Stimulated activated CD8-positive, alpha-beta memory T cell treated with anti-CD3 and anti-CD28 coated beads, Interleukin-2, amount 100 ng/mL, for 1 hour (primary cell): ENCODE data around the gene C15orf39.
"Not testable (repeated sequence)": the region's sequence is repeated elsewhere in the genome, so short reads cannot be mapped to it uniquely, and the experiment has no call there.

ENCODE experiments used
- DNase-seq, 2 donors: peaks; one replicate each; pipeline ENCODE4 v3.0.0-alpha.2; 2020; ENCODE audit warnings: low read depth in 2 of 2

Gene C15orf39

GRCh38 chr15:75201616-75202250 is at the start of gene C15orf39:
Gene C15orf39, plus strand, starts transcription at chr15:75201882. Its CDS starts 4,167 bp downstream, at chr15:75206049.
- DNase-seq: peak; percentile 53 to 57

GRCh38 chr15:75152382-75153079 is 49.2 kb upstream of the C15orf39 start:
- DNase-seq: no peak

- no peak for DNase-seq
Measured at GRCh38 chr15:75153087-75153486, 48.6 kb upstream of the C15orf39 start.

DNA sequence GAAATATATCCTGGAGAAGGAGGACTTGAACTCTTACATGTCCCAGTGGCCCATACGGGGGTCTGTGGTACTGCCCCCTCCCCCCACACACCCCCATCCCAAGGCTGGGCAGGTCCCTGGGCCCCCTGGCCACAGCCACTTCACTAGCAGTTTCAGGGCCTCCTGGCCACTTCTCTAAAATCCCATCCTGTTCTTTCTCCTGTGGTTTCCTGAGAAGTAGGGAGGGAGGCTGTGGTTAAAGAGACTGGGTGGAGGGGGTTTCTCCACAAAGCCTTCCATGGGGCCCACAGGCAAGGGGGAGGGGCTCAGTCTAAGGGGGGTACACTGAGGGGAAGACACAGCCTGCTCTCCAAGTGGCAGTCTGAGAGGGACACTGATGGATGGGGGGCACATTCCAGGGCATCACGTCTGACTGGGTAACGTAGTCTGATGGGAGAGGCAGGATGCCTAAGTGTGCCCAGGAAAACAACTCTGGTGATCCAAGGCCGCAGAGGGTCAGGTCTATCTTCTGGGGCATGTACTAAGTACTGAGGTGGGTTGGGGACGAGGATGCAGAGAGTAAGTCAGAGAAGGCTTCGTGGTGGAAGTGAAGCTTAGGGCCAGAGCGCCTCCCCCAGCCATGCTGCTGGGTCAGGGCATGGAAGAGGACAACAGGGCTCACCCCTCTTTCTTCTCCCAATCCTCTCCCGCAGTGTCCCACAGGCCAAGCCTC is 48.0 kb upstream of the C15orf39 start:
- DNase-seq: no peak

- DNase-seq: no peak
Measured at GRCh38 chr15:75154461-75155062, 47.1 kb upstream of the C15orf39 start.

DNA sequence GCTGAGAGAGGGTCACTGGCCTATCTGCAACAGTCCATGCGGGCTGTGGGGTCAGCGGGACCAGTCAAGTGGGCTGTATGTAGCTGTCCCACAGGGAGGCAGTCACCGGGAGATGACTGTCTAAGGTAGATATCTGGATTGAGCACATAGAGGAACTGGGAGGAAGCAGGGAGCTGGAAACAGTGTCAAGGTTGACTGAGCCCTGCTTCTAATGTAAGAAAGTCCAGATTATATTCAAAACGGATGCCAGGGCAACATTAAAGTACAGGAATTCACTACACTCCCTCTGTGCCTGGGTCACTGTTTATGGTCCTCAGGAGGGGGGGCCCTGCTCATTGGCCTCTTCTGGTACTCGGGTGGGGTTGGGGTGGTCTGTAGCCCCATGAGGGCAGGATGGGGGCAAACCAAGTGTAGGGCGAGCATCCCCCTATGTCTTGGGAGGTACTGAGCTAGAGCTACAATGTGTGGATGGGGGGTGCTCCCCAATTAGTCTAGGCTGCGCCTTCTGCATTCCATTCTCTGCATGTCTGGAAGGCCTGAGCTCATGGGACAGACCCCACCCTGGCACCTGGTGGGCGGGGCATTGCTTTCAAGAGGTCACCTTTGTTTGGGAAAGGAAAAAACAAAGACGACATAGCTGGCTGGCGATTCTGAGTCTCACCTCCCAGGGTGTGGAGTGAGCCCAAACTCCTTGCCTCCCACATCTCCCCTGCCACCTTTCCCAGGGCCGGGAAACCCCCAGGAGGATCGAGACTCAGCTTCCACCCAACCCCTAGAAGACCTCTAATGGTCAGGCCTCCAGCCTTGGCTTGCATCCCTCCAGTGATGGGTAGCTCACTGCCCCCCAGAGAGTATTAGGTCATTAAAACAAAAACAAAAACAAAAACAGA is 45.1 kb upstream of the C15orf39 start:
- DNase-seq: no peak

- DNase-seq: no peak
Measured at GRCh38 chr15:75158402-75158801, 43.3 kb upstream of the C15orf39 start.

DNA sequence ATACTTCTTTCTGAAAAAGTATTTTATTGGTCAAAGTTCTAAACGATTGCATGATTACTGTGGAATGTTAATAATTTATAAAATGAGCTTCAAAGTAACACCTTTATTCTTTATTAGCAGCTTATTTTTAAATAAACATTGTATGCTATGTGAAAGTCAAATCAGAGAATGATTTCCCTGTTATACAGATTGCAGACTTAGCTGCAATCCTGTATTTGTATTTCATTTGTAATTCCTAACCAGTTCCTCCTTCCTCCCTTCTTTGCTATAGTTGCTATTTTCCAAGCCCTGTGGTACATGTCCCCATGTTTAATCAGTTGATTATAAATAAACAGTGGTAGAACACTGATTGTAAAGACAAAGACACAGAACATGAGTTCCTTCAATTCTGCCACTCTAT is 42.4 kb upstream of the C15orf39 start:
- no peak for DNase-seq

DNA sequence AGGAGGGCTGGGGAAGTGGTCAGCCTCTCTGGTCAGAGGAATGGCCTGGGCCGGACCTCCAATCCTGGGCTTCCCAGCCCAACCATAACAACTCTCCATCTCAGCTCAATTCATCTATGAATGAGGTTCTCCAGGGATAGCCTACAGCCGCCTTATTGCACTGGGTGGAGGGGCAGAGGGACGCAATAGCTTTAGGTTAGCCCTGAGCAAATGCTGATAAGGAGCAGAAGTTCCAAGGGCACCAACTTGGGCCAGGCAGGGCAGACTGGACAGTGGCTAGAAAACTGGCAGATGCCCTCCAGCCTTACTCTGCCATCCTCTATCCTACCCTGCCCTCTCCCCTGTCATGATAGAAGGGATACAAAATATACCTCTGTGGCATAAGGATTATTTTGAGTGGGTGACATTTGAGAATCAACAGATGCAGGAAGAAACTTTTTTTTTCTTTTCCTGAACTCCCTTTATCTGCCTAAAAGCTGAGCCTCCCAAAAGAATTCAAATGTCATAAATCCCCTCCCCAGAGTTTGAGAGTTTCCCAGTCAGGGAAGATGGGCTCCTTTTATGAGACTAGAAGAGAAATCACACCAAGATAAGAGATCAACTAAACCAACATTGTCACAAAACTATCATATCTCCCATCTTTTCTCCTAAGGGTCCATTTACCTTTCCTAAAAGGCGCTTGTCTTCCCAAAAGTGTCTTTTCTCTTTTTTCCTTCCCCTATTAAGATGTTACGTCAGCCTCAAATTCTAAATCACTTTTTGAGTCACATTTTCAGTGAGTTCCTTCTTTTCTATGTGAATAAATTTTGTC is 40.4 kb upstream of the C15orf39 start:
- DNase-seq: no peak

DNA sequence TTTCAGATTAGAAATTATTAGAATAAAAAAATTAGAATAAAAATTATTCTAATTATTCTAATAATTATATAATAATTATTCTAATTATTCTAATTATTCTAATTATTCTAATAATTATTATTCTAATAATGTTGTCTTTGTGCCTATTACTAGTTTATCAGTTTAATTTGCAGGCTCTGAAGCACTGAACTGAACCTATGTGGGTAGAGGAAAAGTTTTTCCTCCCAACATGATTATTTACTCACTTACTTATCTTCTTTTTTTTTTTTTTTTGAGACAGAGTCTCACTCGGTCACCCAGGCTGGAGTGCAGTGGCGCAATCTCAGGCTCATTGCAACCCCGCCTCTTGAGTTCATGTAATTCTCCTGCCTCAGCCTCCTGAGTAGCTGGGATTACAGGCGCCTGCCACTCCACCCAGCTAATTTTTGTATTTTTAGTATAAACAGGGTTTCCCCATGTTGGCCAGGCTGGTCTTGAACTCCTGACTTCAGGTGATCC is 39.7 kb upstream of the C15orf39 start:
- no peak for DNase-seq

DNA sequence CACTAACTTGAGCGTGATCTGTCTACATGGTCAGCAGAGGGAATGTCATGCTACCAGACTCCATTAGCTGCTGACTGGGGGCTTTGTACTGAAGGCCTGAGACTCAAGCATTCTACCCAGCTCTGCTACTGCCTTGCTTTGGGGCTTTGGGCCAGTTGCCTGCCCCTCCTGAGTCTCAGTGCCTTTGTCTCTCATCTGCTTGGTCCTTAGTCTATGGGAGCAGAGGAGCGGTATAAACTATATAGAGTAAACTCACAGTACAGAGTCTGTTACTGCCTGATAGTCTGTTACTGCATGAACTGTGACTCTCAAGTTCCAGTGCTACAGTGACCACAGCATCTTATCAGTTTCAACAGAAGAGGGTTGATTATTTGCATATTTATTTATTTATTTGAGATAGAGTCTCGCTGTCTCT is 38.5 kb upstream of the C15orf39 start:
- no peak for DNase-seq

GRCh38 chr15:75164625-75165350 is 36.9 kb upstream of the C15orf39 start:
- DNase-seq: no peak

DNA sequence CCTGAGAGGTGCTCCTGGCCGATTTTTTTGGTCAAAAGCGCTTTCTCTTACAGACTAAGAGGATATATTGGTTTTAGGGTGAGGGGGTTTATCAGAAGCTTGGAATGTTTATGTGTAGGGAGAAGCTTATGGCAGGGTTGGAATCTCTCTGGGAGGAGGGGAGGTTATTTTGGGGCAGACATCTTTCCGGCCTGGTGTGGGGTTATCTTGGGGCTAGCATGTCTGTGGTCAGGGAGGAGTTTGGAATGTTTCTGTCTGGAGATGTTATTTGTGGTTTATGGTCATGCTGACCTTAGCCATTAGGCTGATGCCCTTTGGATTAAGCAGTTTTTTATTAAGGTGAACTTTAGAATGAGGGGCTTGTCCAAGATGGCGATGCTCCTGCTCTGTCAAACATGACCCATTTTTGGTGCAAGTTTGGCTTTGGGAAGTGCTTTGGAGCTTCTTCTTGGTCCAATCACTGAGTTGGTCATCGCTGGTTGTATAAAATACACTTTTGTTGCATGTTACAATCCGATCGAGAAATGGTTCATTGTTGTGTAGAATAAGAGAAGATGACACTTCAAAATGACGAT is 35.1 kb upstream of the C15orf39 start:
- not testable (repeated sequence) for DNase-seq

DNA sequence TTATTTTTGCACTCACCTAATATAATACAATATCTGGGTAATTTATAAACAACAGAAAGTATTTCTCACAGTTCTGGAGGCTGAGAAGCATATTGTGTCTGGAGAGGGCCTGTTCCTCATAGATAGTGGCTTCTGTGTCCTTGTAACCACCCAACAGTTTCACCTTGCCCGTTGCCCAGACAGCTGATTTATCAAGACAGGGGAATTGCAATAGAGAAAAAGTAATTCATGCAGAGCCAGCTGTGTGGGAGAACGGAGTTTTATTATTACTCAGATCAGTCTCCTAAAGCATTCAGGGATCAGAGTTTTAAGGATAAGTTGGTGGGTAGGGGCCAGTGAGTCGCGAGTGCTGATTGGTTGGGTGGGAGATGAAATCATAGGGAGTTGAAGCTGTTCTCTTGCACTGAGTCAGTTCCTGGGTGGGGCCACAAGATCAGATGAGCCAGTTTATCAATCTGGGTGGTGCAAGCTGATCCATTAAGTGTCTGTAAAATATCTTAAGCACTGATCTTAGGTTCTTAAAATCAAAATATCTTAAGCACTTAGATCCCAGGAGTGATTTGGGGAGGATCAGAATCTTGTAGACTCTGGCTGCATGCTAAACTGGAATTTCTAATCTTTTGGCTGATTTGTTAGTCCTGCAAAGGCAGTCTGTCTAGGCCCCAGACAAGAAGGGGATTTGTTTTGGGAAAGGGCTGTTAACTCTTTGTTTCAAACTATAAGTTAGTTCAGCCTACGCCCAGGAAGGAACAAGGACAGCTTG is 33.9 kb upstream of the C15orf39 start:
- DNase-seq: no peak

DNA sequence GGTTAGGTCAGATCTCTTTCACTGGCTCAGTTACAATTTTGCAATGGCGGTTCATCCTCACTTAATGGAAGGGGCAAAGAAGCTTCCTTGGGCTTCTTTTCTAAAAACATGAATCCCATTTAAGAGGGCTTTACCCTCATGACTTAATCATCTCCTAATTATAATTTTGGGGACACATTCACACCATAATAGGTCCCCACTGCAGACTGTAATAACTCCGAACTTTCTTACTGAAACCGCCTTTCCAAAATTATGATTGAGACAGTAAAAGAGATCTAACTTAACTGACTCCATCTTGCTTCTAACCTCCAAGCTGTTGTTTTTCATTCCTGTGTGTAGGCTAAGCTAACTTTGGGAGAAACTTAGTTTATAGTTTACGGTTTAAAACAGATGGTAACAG is 33.3 kb upstream of the C15orf39 start:
- no peak for DNase-seq

GRCh38 chr15:75170203-75170602 is 31.5 kb upstream of the C15orf39 start:
- DNase-seq: no peak

DNA sequence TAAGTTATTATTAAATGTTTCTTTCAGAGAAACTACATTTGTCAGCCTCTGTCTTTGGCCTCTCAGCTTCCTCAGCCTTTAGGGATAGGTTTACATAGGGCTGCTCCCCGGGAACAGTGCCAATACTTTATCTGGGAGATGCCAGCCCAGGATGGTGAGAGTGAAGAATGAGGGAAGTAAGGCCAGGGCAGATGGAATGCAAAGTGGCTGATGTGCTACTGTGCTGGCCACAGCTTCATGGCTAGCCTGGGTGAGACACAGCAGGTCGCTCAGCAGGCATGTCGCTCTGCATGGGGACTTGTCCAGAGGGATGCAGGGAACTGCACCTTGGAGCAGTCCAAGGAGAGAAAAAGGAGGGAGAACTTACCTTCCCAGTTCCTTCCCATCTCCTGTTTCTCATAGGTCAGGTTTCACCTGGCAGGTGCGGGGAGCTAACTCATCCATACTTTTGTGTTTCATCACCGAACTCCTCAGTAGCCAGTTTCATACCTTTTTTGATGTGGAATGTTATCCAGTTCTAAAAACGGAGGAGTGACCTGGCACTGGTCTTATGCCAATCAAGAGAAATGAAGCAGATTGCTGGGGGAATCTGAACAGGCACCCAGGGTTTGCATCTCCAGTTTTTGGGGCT is 30.9 kb upstream of the C15orf39 start:
- DNase-seq: no peak

- DNase-seq: no peak
Measured at GRCh38 chr15:75171408-75171807, 30.3 kb upstream of the C15orf39 start.
